ENCODE data around the gene INTS6L. TPM values are rescaled to one million over a fixed set of nuclear protein-coding genes. Genes with fewer than 3 reads are reported as not detected.

INTS6L gene
- total and polyA plus RNA-seq, 2 of the 8 experiments (the other 6 are each of a cell fraction or from before 2014, with no cell fraction given) = 4.1 to 5.2 TPM

- WGBS, 2 experiments (ENCODE audit: extremely low coverage in 1 of 2, insufficient coverage in 1 of 2, insufficient read length in 1 of 2, insufficient replicate concordance in 2 of 2, low coverage in 1 of 2, low lambda C conversion rate in 2 of 2, missing lambda C conversion rate in 1 of 2) = 74% methylated on average over 3 of the region's 3 CpGs; no CpG with 5 or more reads in 1 of the 2 experiments
- no peak overlapping the region for H3K4me2 ChIP-seq (ENCODE audit: insufficient read depth in 1 of 2, low read depth in 2 of 2, low read length in 2 of 2)
- H3K79me2 ChIP-seq (ENCODE audit: control insufficient read depth in 1 of 2, insufficient read depth in 2 of 2, low read length in 2 of 2) = no peaks in the 10 kb centered on the region
These were observed 44.1 kb upstream of the INTS6L start for GRCh38 chrX:135476378-135476777.

More at GRCh38 chrX:135476378-135476777, 44.1 kb upstream of the INTS6L start:
- FAIRE-seq (no peak), DNase-seq (ENCODE audit: low read depth in 1 of 2, low spot score in 2 of 2) (no peak)
- no peak overlapping the region for H3K14ac ChIP-seq (ENCODE audit: insufficient read length)
- H2BK12ac ChIP-seq (ENCODE audit: low read depth, low read length) = no peak overlapping the region
- H2AFZ ChIP-seq (ENCODE audit: low read length) = no peak overlapping the region
- H3K9ac ChIP-seq (replicated peaks in 1 of 4; ENCODE audit: extremely low read depth in 1 of 4, low read depth in 3 of 4, low read length in 3 of 4) = no peak overlapping the region
- H4K20me1 ChIP-seq (replicated peaks in 1 of 2; ENCODE audit: control insufficient read depth in 1 of 2, insufficient read depth in 2 of 2, low read length in 2 of 2) = no peaks in the 10 kb centered on the region
- no peak overlapping the region for H2BK15ac ChIP-seq (ENCODE audit: low read length)
- no peak overlapping the region for H3K23ac ChIP-seq (ENCODE audit: insufficient read length)
- no peak overlapping the region for H2BK5ac ChIP-seq (ENCODE audit: low read depth, low read length)
- no peak overlapping the region for H3K4me3 ChIP-seq (ENCODE audit: extremely low read depth in 1 of 4, insufficient read depth in 2 of 4, low read depth in 3 of 4, low read length in 4 of 4)
- H4K8ac ChIP-seq (ENCODE audit: extremely low read depth, insufficient read depth, low read length) = no peak overlapping the region
- H2BK20ac ChIP-seq (ENCODE audit: low read length) = no peak overlapping the region
- H3K56ac ChIP-seq (replicated peaks; ENCODE audit: insufficient read length, low read depth, low read length) = no peak overlapping the region
- no peaks in the 10 kb centered on the region for H3K23me2 ChIP-seq (ENCODE audit: low read depth, low read length)
- H3K27me3 ChIP-seq (replicated peaks in 1 of 4; ENCODE audit: control insufficient read depth in 3 of 4, extremely low read depth in 1 of 4, insufficient read depth in 3 of 4, low read length in 3 of 4) = no peaks in the 10 kb centered on the region
- no peak overlapping the region for H4K91ac ChIP-seq (replicated peaks; ENCODE audit: insufficient read length, low read length)
- no peaks in the 10 kb centered on the region for H3K9me3 ChIP-seq (ENCODE audit: insufficient read depth in 2 of 2, low read depth in 1 of 2, low read length in 1 of 2)
- ChIA-PET CTCF (ENCODE audit: partially characterized antibody) (interaction anchor here (1.1 to 3.5 kb wide), 4 partner anchors 13 to 568 kb away, joined by 3 to 12 read pairs (median 10); no protein-coding TSS in a partner anchor), POLR2A (ENCODE audit: partially characterized antibody) (no interaction called here)
- H2BK120ac ChIP-seq (replicated peaks; ENCODE audit: low read depth, low read length) = no peak overlapping the region
- no peak overlapping the region for H3K27ac ChIP-seq (ENCODE audit: low read depth, low read length)
- H3K36me3 ChIP-seq (ENCODE audit: control insufficient read depth in 2 of 4, insufficient read depth in 4 of 4, low read length in 3 of 4) = no peaks in the 10 kb centered on the region
- TF ChIP-seq SP1 (IDR thresholded peaks at IDR 0.05; ENCODE audit: low read depth, low read length) (no peak), GABPA (IDR thresholded peaks at IDR 0.05; ENCODE audit: borderline replicate concordance, insufficient read depth, low read length) (no peak), PHF8 (conservative IDR thresholded peaks at IDR 0.05; ENCODE audit: low read depth, low read length) (no peak), ZNF274 (IDR thresholded peaks at IDR 0.05; ENCODE audit: borderline replicate concordance, extremely low read depth, low read length) (no peak)
- H2AK5ac ChIP-seq (ENCODE audit: low read depth, low read length) = no peak overlapping the region
- no peaks in the 10 kb centered on the region for H3K4me1 ChIP-seq (replicated peaks in 1 of 4; ENCODE audit: control insufficient read depth in 3 of 4, insufficient read depth in 4 of 4, low read length in 3 of 4)
- H3K4ac ChIP-seq (replicated peaks; ENCODE audit: insufficient read length, low read depth, low read length) = no peak overlapping the region
- no peaks in the 10 kb centered on the region for H3K79me1 ChIP-seq (ENCODE audit: low read depth, low read length)
- H4K5ac ChIP-seq (ENCODE audit: insufficient read length, low read depth, low read length) = no peak overlapping the region
- no peak overlapping the region for H3K18ac ChIP-seq (ENCODE audit: extremely low read depth, low read length)
